ENCODE results near the gene ATP6V0A1. TPM values are rescaled to one million over a fixed set of nuclear protein-coding genes. Genes with fewer than 3 reads are reported as not detected.
"Not testable (repeated sequence)": the region's sequence is repeated elsewhere in the genome, so short reads cannot be mapped to it uniquely, and the experiment has no call there.

Gene ATP6V0A1
- total RNA-seq, 3 donors from 2014 or later = 88.5 to 105 (median 95.6) TPM

DNA sequence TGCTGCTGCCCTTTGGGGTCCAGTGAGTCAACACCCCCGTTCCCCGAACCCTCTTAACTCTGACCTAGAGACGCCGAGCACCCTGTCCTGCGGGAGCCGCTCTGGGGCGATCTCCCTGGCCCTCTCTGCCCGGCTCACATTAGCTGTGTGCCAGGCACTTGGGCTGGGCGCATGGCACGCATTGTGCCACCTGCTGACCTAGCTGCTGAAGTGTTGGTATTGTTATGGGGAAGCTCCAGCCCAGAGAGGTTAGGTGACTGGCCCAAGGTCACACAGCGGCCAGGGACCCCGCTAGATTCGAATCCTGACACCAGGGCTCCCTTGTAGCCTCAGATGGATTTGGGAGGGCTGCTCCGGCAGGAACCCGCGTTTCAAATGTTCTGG, 95.2 kb downstream of the ATP6V0A1 start:
- H3K4me3 ChIP-seq = peak overlapping the region; percentile 72
- no peaks in the 10 kb centered on the region for H3K9me3 ChIP-seq
- peaks cover 24% of the 10 kb centered on the region for H3K4me1 ChIP-seq (ENCODE audit: low read depth)
- ATAC-seq (peak; percentile 62), DNase-seq (peak in 2 of 3 donors; percentile 63 to 65)
- intact Hi-C loops (cut with DNase I, micrococcal nuclease) = no loop called here
- H3K36me3 ChIP-seq (ENCODE audit: low read depth) = no peaks in the 10 kb centered on the region
- TF ChIP-seq, protein P1, sequence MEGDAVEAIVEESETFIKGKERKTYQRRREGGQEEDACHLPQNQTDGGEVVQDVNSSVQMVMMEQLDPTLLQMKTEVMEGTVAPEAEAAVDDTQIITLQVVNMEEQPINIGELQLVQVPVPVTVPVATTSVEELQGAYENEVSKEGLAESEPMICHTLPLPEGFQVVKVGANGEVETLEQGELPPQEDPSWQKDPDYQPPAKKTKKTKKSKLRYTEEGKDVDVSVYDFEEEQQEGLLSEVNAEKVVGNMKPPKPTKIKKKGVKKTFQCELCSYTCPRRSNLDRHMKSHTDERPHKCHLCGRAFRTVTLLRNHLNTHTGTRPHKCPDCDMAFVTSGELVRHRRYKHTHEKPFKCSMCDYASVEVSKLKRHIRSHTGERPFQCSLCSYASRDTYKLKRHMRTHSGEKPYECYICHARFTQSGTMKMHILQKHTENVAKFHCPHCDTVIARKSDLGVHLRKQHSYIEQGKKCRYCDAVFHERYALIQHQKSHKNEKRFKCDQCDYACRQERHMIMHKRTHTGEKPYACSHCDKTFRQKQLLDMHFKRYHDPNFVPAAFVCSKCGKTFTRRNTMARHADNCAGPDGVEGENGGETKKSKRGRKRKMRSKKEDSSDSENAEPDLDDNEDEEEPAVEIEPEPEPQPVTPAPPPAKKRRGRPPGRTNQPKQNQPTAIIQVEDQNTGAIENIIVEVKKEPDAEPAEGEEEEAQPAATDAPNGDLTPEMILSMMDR (IDR thresholded peaks at IDR 0.05) = no peak

DNA sequence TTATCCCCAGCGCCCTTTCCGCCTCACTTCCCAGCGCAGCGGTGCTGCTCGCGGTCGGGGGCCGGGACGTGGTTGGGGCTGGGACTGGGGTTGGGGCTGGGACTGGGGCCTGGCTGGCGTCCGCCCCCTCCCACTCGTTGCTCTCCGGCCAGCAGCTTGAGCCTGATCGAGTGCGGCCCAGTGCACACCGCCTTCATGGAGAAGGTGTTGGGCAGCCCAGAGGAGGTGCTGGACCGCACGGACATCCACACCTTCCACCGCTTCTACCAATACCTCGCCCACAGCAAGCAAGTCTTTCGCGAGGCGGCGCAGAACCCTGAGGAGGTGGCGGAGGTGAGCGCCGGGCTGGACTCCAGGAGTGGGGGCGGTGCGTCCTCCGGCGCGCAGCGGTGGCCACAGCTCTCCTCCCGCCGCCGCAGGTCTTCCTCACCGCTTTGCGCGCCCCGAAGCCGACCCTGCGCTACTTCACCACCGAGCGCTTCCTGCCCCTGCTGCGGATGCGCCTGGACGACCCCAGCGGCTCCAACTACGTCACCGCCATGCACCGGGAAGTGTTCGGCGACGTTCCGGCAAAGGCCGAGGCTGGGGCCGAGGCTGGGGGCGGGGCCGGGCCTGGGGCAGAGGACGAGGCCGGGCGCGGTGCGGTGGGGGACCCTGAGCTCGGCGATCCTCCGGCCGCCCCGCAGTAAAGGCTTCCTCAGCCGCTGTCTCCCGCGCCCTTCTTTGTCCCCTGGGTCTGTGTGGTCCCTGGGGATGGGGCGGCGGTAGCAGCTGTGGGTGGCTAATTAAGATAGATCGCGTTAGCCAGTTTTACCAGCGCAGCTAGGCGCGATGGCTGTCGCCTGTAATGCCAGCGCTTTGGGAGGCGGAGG, 95.8 kb downstream of the ATP6V0A1 start:
- ATAC-seq = peak; percentile 92
- intact Hi-C loops (cut with DNase I, micrococcal nuclease) = no loop called here
- Histone ChIP-seq H3K36me3 (ENCODE audit: low read depth) (no peaks in the 10 kb centered on the region), H3K4me3 (peak overlapping the region; percentile 72), H3K9me3 (no peaks in the 10 kb centered on the region), H3K4me1 (ENCODE audit: low read depth) (peaks cover 25% of the 10 kb centered on the region)
- peak; percentile 88 to 93 (median 92) for DNase-seq
- TF ChIP-seq, protein P1 (IDR thresholded peaks at IDR 0.05) = no peak

DNA sequence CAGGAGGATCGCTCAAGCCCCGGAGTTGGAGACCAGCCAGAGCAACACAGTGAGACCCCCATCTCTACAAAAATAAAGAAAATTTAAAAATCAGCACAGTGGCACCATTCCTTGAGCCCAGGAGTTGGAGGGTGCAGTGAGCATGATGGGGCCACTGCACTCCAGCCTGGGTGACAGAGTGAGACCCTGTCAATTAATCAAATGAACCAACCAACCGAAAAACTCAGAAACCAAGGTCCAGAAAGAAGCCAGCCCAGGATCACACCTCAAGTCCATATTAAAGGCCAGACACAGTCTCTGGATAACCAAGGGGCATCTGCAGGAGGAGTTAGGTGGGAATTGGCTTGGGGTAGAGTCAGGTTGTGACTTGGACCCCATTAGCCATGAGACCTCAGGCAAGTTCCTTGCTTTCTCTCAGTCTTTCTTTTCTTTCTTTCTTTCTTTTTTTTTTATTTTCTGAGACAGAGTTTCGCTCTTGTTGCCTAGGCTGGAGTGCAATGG, 96.5 kb downstream of the ATP6V0A1 start:
- intact Hi-C loops (cut with DNase I, micrococcal nuclease) = no loop called here
- TF ChIP-seq, protein P1 (IDR thresholded peaks at IDR 0.05) = no peak
- DNase-seq (no peak), ATAC-seq (no peak)
- Histone ChIP-seq H3K4me1 (ENCODE audit: low read depth) (peaks cover 31% of the 10 kb centered on the region), H3K9me3 (no peaks in the 10 kb centered on the region), H3K4me3 (peak overlapping the region; percentile 72), H3K36me3 (ENCODE audit: low read depth) (no peaks in the 10 kb centered on the region)

DNA sequence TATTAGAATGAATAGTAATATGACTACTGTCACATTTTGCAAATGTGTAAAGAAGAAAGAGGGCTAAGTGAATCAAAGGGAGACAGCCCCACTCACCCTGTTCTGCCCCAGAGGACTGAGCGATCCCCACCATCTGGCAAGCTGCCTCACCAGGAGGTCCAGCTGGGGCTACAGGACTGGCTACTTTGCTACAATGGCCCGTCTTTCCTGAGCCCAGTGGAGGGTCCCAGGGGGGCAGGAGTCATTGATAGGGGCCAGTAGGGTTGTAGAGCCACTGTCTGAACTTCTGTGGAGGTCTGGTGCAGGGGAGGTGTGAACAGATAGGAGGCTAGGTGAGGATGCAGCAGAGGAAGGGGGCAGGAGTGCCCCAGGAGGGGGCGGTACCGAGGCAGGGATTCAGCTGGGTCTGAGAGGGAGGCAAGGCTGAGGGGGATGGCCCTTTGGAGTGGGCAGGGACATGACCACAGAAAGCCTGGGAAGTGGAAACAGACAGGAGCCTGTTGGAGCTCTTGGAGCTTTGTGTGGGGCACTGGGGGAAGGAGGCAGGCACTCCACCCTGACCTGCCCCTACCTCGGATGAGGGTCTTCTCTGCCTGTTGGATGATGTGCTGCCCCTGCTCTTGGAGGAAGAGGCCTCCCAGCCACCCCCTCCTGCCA, 97.4 kb downstream of the ATP6V0A1 start:
- DNase-seq = peak in 1 of 3 donors; percentile 25
- H3K9me3 ChIP-seq; H3K4me3 ChIP-seq; H3K36me3 ChIP-seq (ENCODE audit: low read depth); intact Hi-C loops (cut with DNase I, micrococcal nuclease); ATAC-seq: not testable (repeated sequence)
- H3K4me1 ChIP-seq (ENCODE audit: low read depth) = peaks cover 31% of the 10 kb centered on the region

DNA sequence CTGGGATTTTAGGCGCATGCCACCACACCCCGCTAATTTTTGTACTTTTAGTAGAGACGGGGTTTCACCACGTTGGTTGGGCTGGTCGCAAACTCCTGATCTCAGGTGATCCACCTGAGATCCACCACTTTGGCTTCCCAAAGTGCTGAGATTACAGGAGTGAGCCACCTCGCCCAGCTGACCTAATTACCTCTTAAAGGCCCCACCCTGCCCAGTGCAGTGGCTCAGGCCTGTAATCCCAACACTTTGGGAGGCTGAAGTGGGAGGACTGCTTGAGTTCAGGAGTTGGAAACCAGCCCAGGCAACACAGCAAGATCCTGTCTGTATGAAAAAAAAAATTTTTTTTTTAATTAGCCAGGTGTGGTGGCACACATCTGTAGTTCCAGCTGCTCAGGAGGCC, 100.4 kb downstream of the ATP6V0A1 start:
- intact Hi-C loops (cut with DNase I, micrococcal nuclease) = no loop called here
- ATAC-seq = no peak
- no peaks in the 10 kb centered on the region for H3K9me3 ChIP-seq
- H3K4me3 ChIP-seq = no peak overlapping the region
- TF ChIP-seq, protein P1 (IDR thresholded peaks at IDR 0.05) = no peak
- peaks cover 37% of the 10 kb centered on the region for H3K4me1 ChIP-seq (ENCODE audit: low read depth)
- no peaks in the 10 kb centered on the region for H3K36me3 ChIP-seq (ENCODE audit: low read depth)
- peak in 1 of 3 donors; percentile 58 for DNase-seq

DNA sequence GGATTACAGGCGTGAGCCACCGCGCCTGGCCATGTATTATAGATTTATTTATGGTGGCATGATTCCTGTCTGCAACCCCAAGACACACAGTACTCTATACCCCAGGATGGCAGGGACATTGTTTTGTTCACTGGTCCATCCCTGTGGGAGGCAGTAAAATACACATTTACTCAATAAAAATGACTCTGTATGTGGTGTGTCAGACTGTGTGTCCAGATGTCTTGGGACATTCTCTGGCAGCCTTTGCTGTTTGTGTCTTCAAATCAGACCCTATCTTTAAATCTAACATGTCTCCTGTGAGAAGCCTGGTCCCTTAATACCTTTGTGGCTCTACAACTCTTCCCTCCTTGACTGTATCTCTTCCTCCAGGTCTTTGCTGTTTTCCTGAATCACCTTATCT, 101.6 kb downstream of the ATP6V0A1 start:
- intact Hi-C loops (cut with DNase I, micrococcal nuclease) = no loop called here
- no peaks in the 10 kb centered on the region for H3K36me3 ChIP-seq (ENCODE audit: low read depth)
- H3K9me3 ChIP-seq = no peaks in the 10 kb centered on the region
- ATAC-seq = no peak
- TF ChIP-seq, protein P1 (IDR thresholded peaks at IDR 0.05) = no peak
- peaks cover 34% of the 10 kb centered on the region for H3K4me1 ChIP-seq (ENCODE audit: low read depth)
- H3K4me3 ChIP-seq = no peak overlapping the region
- DNase-seq = no peak

Measured in mucosa of descending colon (tissue), 3 donors.